Ectodermal cell (in vitro differentiated cells): Measurements from ENCODE around the gene UBAC2.

Experiments used
- H3K27ac ChIP-seq: 2 replicates; pipeline ENCODE4 v1.7.0; 2013; ENCODE audit warnings: mild to moderate bottlenecking, low read depth, low read length; ENCODE audit not compliant: insufficient read depth, poor library complexity, severe bottlenecking
- H3K27me3 ChIP-seq: 2 replicates; pipeline ENCODE4 v1.7.0; 2013; ENCODE audit warnings: mild to moderate bottlenecking, low read length; ENCODE audit not compliant: insufficient read depth, control insufficient read depth, poor library complexity, severe bottlenecking
- H3K36me3 ChIP-seq: one replicate; pipeline ENCODE4 v1.7.0; 2013; ENCODE audit warnings: low read length; ENCODE audit not compliant: control insufficient read depth, insufficient read depth
- H3K4me1 ChIP-seq: one replicate; pipeline ENCODE4 v1.7.0; 2013; ENCODE audit warnings: low read length; ENCODE audit not compliant: control insufficient read depth, insufficient read depth
- H3K4me3 ChIP-seq: 2 replicates; pipeline ENCODE4 v1.7.0; 2013; ENCODE audit warnings: low read depth, low read length, control low read depth; ENCODE audit not compliant: insufficient read depth
- H3K9me3 ChIP-seq: 2 replicates; pipeline ENCODE4 v1.7.0; 2013; ENCODE audit warnings: mild to moderate bottlenecking, low read length, moderate library complexity; ENCODE audit not compliant: control insufficient read depth
- WGBS, 2 experiments: methylation state at CpG; one replicate each; pipeline ENCODE4 v1.1.7; 2013; ENCODE audit warnings: missing lambda C conversion rate in 2 of 2; 5-methylcytosine and 5-hydroxymethylcytosine counted together

Gene UBAC2

DNA sequence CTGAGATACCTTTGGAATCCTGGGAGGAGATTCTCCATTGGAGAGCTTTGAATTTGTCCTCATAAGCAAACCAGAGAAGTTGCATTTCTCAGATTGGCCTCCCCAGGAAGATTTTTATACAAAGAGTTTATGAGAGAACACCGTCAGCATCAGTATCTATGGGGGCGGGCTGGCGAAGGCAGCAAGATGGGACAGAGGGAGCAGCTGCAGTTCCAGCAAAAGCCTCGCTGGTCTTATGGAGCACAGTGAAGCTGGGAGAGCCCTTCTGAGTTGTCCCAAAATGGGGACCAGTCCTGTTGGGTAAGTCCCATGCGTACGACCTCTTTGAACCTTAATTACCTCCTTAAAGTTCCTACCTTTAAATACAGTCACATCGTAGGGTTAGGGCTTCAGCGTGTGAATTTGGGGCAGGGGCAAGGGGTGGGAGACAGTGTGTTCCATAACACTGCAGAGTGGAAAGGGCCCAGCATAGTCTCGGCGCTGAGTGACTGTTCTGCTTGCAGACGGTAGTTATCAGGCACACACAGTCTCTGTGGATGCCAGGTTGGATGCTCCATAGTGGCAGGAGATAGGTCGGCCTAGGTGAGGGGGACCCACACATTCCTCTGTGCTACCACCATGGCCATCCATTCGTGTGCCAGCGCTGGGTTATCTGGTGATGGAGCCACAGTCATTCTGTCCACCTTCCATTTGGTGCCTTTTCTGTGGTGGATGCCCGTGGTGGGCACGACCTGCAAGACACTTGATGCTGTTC is 141.5 kb downstream of the UBAC2 start:
- Histone ChIP-seq H3K27me3 (no peaks in the 10 kb centered on the region), H3K9me3 (no peaks in the 10 kb centered on the region), H3K4me1 (no peaks in the 10 kb centered on the region), H3K27ac (no peak overlapping the region), H3K36me3 (peaks cover 14% of the 10 kb centered on the region), H3K4me3 (no peak overlapping the region)
- 94 to 97% methylated on average over 16 of the region's 16 CpGs for WGBS, 2 experiments

DNA sequence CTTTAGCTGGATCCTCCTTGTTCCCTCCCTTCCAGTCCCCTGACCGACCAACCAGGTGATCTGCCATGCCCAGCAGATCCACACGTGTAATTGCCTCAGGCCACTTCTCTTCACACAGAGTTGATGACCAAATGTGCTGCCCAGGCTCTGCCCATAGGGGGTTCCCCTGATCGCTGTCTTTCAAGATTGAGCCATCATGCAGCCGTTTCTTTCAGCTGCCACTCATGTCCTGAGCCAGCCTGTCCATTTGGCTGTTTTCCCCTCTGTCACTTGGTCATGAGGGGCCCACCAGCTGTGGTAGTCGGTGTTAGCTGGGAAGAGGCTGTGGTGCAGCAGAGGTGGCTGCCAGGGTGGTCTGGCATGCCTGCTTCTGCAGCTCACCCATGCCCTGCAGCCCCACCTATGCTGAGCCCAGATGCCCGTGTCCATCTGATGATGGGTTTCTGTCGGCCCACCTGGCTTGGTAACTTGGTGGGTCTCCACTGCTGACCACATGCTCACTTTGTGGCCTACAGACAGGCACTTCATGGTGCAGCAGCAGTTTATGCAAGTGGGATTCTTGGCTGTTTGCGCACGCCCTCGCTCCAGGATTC is 142.2 kb downstream of the UBAC2 start:
- WGBS, 2 experiments = 93 to 94% methylated on average over 10 of the region's 10 CpGs
- Histone ChIP-seq H3K36me3 (peaks cover 15% of the 10 kb centered on the region), H3K4me1 (no peaks in the 10 kb centered on the region), H3K27ac (no peak overlapping the region), H3K4me3 (no peak overlapping the region), H3K9me3 (no peaks in the 10 kb centered on the region), H3K27me3 (no peaks in the 10 kb centered on the region)

DNA sequence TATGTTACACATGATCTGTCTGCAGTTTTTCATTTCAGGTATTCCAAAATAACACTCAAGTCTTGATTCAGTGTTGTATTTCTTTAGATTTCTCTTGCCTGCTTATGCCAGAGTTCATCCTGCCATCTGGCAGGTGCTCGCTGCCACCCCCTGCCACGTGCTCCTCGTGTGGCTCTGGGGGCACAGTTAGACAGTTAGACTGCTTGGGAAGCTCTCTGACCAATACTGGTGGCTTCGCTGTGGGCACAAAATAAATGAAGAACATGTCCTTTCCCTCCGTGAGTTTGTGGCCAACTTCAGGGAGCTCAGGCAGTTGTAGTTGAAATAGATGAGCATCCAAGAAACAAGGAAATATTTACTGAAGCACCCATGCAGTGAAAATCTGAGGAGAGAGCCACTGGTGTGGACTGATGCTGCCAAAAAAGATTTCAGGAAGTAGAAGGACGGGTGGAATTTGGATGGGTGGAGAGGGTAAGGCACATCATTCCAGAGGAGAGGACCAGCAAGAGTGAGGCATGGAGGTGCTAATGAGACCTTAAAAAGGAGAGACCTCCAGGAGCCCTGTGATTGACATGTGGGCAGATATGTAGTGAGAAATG is 144.1 kb downstream of the UBAC2 start:
- H3K4me3 ChIP-seq = no peak overlapping the region
- H3K36me3 ChIP-seq = peaks cover 17% of the 10 kb centered on the region
- no peaks in the 10 kb centered on the region for H3K4me1 ChIP-seq
- 96% methylated on average over 6 of the region's 6 CpGs for WGBS, 2 experiments
- no peaks in the 10 kb centered on the region for H3K9me3 ChIP-seq
- H3K27me3 ChIP-seq = no peaks in the 10 kb centered on the region
- no peak overlapping the region for H3K27ac ChIP-seq

DNA sequence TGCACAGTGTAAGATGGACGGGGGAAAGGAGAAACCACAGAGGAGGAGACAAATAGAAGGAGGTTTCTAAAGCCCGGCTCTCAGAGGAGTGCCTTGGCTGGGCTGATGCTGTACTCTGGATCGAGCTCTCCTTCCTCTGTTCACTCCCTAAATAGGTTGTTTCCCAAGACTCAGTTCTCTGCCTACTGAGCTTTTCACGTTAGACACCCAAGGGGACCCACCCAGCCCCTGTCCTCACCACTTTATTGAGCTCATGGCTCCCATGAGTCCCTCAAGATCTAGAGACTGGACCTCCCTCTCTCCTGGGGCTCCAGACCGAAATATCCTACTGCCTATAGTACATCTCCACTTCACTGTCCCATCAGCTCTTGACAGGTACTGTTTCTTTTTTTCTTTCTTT is 144.7 kb downstream of the UBAC2 start:
- Histone ChIP-seq H3K4me3 (no peak overlapping the region), H3K4me1 (no peaks in the 10 kb centered on the region), H3K36me3 (peaks cover 17% of the 10 kb centered on the region), H3K27ac (no peak overlapping the region), H3K9me3 (no peaks in the 10 kb centered on the region), H3K27me3 (no peaks in the 10 kb centered on the region)
- 92 to 94% methylated on average over 5 of the region's 5 CpGs for WGBS, 2 experiments

DNA sequence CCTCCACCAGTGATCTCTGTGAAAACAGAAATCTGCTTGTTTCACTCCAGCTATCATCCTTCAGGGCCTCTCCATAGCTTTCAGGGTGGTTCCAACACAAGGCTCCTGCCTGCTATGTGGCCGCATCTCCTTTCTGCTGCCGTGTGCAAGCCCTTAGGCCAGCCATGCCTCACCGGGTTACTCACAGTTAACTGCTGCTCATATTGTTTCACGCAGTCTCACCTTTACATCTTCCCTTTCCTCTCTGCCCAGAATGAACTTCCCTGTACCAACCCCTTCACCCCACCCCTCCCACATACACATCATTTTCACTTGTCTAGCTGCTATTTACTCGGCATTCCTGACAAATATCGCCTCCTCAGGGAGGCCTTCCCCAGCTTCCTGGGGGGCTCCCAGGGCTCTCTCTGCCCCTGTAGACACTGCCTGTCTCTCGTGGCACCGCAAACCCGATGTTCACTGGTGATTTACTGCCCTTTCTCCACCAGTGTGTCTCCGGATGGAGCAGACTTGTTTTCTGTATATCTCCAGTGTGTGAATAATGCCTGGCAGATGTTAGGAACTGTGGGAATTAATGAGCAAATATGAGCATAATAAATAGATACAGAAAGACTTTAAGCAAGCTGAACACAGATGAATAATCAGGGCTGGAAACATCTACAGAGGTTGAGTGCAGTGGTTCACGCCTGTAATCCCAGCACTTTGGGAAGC is 145.8 kb downstream of the UBAC2 start:
- Histone ChIP-seq H3K9me3 (no peaks in the 10 kb centered on the region), H3K27ac (no peak overlapping the region), H3K27me3 (no peaks in the 10 kb centered on the region), H3K4me3 (no peak overlapping the region), H3K36me3 (peaks cover 11% of the 10 kb centered on the region), H3K4me1 (no peaks in the 10 kb centered on the region)
- 94 to 96% methylated on average over 11 of the region's 11 CpGs for WGBS, 2 experiments

DNA sequence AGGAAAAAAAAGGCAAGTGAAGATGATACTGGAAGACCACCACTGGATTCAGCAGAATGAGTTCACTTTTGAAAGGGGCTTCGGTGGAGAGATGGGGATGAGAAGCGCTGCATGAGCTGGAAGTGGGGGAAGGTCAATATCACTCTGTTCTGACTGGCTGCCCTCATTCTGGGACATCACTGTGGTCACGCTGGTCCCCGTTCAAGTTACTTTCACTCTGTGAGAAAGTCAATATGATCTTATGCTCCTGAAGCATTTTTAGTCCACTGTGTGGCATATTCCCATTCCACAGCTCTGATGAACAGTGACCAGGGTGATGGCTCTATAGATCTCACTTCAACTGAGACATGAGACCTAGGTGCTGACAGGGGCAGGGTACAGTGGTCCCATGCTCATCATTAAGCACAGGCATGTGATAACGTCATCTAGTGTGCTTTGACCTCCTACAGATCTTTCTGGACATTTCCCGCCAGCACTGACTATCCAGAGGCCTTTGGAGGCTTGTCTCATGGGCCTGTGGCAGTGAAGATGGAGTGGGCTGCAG is 146.8 kb downstream of the UBAC2 start:
- Histone ChIP-seq H3K4me1 (no peaks in the 10 kb centered on the region), H3K27ac (no peak overlapping the region), H3K27me3 (no peaks in the 10 kb centered on the region), H3K4me3 (no peak overlapping the region), H3K36me3 (peaks cover 5% of the 10 kb centered on the region), H3K9me3 (no peaks in the 10 kb centered on the region)
- WGBS, 2 experiments = 95 to 96% methylated on average over 6 of the region's 6 CpGs

DNA sequence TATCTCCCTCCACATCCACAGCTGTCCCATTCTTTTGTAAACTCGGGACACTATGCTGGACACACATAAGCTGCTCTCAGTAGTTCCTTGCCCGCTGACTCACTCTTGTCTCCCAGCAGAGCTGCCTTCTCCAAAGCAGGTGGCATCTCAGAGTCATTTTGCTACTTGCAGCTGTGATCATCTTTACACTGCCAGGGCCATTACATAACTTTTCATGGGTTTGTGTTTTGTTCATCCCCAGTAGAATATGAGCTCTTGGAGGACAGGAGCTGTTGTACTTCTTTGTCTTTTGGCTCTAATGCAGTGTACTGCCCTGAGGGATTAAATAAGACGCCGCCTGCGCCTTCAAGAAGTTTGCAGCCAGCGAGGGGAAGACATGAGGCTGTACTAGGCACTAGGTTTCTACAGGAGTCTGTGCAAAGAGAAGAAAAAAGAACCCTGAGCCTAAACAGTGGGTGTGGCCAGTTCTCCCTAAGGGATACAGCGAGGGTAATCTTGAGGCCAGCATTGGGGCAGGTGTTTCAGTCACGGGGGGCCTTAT is 147.3 kb downstream of the UBAC2 start:
- H3K4me3 ChIP-seq = no peak overlapping the region
- H3K9me3 ChIP-seq = no peaks in the 10 kb centered on the region
- H3K27me3 ChIP-seq = no peaks in the 10 kb centered on the region
- 95% methylated on average over 8 of the region's 8 CpGs for WGBS, 2 experiments
- no peaks in the 10 kb centered on the region for H3K4me1 ChIP-seq
- peaks cover 3% of the 10 kb centered on the region for H3K36me3 ChIP-seq
- H3K27ac ChIP-seq = no peak overlapping the region

DNA sequence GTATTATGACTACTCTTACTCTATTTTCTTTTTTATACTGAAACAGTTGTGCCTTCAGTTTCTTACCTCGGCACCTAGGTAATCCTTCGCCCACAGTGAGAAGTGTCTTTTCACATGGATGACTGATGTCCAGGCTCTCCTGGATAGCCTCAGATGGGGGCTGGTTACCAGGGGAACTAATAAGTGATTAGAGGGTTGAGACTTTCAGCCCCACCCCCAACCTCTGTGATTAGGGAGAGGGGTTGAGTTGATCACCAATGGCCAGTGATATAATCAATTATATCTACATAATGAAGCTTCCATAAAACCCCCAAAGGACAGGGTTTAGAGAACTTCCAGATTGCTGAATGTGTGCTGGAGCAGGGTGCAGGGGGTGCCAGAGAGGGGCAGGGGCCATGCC is 149.5 kb downstream of the UBAC2 start:
- Histone ChIP-seq H3K27ac (no peak overlapping the region), H3K4me3 (no peak overlapping the region), H3K27me3 (no peaks in the 10 kb centered on the region), H3K36me3 (peaks cover 3% of the 10 kb centered on the region), H3K9me3 (no peaks in the 10 kb centered on the region), H3K4me1 (no peaks in the 10 kb centered on the region)
- 92 to 95% methylated on average over 2 of the region's 2 CpGs for WGBS, 2 experiments

DNA sequence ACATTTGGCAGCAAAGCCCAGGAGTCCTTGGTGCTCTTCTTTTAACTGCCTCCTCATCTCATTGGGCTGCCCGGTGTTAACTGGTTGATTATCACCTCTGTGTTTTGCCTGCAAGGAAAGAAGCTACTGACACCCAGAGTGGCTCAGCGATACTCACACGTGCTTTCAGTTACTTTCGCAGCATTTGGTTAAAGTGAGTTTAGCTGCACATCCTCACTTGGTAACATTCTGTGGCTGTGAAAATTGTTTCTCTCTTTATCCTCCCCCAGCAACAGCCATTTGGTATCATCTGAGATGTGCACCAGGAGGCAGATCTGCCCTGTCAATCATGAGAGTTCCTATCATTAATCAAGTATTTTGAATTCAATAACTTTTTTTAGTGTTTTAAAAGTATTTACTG is 151.1 kb downstream of the UBAC2 start:
- H3K36me3 ChIP-seq = peaks cover 3% of the 10 kb centered on the region
- H3K4me1 ChIP-seq = peaks cover 8% of the 10 kb centered on the region
- H3K4me3 ChIP-seq = no peak overlapping the region
- H3K27me3 ChIP-seq = no peaks in the 10 kb centered on the region
- H3K27ac ChIP-seq = no peak overlapping the region
- 91 to 92% methylated on average over 4 of the region's 4 CpGs for WGBS, 2 experiments
- H3K9me3 ChIP-seq = no peaks in the 10 kb centered on the region
